Astrocyte (in vitro differentiated cells and primary cell): Measurements from ENCODE around the gene MROH2A.

Experiments used
- EZH2 ChIP-seq: IDR thresholded peaks from 2 replicates; pipeline ENCODE4 v1.6.1; 2012; ENCODE audit warnings: mild to moderate bottlenecking, low read length, inconsistent platforms; ENCODE audit not compliant: insufficient read depth
- TF ChIP-seq, protein P1 (sequence below): IDR thresholded peaks from 2 replicates; pipeline ENCODE4 v1.5.1; 2011; ENCODE audit warnings: low read depth, mild to moderate bottlenecking, inconsistent platforms, low read length, moderate library complexity; ENCODE audit not compliant: insufficient read depth

DNA sequence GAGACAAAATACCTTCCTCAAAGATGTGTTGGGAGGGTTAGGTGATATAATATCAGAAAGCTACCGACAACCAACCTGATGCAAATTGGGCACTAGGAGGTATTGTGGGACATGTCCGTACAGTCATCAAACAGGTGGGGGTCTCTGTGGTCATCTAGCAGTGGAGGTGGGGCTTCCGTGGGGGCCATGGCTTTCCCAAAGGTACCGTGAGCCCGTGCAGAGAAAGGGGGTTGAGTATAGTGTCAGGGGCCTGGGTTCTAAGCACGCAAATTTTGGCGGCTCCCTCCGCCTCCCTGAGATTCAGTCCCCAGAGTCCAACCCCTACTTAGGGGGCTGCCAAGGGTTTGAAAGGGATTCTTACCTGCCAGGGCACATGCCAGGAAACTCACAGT is 43.6 kb downstream of the MROH2A start:
- TF ChIP-seq, protein P1, sequence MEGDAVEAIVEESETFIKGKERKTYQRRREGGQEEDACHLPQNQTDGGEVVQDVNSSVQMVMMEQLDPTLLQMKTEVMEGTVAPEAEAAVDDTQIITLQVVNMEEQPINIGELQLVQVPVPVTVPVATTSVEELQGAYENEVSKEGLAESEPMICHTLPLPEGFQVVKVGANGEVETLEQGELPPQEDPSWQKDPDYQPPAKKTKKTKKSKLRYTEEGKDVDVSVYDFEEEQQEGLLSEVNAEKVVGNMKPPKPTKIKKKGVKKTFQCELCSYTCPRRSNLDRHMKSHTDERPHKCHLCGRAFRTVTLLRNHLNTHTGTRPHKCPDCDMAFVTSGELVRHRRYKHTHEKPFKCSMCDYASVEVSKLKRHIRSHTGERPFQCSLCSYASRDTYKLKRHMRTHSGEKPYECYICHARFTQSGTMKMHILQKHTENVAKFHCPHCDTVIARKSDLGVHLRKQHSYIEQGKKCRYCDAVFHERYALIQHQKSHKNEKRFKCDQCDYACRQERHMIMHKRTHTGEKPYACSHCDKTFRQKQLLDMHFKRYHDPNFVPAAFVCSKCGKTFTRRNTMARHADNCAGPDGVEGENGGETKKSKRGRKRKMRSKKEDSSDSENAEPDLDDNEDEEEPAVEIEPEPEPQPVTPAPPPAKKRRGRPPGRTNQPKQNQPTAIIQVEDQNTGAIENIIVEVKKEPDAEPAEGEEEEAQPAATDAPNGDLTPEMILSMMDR = no peak
- no peak for TF ChIP-seq EZH2
